Astrocyte (in vitro differentiated cells and primary cell): Measurements from ENCODE around the gene ZNF222. TPM values are rescaled to one million over a fixed set of nuclear protein-coding genes. Genes with fewer than 3 reads are reported as not detected.

Experiments used
- DNase-seq: peaks from one replicate; pipeline ENCODE4 v3.0.0-alpha.2; 2010; ENCODE audit warnings: low read depth
- FAIRE-seq: peaks from 2 replicates; lab custom pipeline; 2011; peaks lifted over from hg19 to GRCh38; lab: Jason Lieb, UNC
- H2AFZ ChIP-seq: 2 replicates; pipeline ENCODE4 v1.6.0; 2012; ENCODE audit warnings: low read depth, low read length, inconsistent platforms
- H3K27ac ChIP-seq: 2 replicates; pipeline ENCODE4 v1.5.1; 2011; ENCODE audit warnings: low read depth, low read length, inconsistent platforms
- H3K27me3 ChIP-seq: 2 replicates; pipeline ENCODE4 v1.6.0; 2011; ENCODE audit warnings: low read length, inconsistent platforms; ENCODE audit not compliant: insufficient read depth
- H3K36me3 ChIP-seq: 2 replicates; pipeline ENCODE4 v1.5.1; 2011; ENCODE audit warnings: low read length, inconsistent platforms; ENCODE audit not compliant: insufficient read depth
- H3K4me1 ChIP-seq: 2 replicates; pipeline ENCODE4 v1.5.1; 2011; ENCODE audit warnings: low read length, inconsistent platforms; ENCODE audit not compliant: insufficient read depth
- H3K4me2 ChIP-seq: 2 replicates; pipeline ENCODE4 v1.6.0; 2012; ENCODE audit warnings: low read length, inconsistent platforms
- H3K4me3 ChIP-seq: 2 replicates; pipeline ENCODE4 v1.5.1; 2011; ENCODE audit warnings: low read depth, mild to moderate bottlenecking, low read length, inconsistent platforms; ENCODE audit not compliant: insufficient read depth
- H3K79me2 ChIP-seq: 2 replicates; pipeline ENCODE4 v1.6.0; 2012; ENCODE audit warnings: mild to moderate bottlenecking, low read length, inconsistent platforms; ENCODE audit not compliant: insufficient read depth
- H3K9ac ChIP-seq: 2 replicates; pipeline ENCODE4 v1.6.0; 2012; ENCODE audit warnings: mild to moderate bottlenecking, low read length, inconsistent platforms
- H3K9me3 ChIP-seq: 2 replicates; pipeline ENCODE4 v1.5.1; 2012; ENCODE audit warnings: low read depth, mild to moderate bottlenecking, low read length, inconsistent platforms; ENCODE audit not compliant: insufficient read depth
- H4K20me1 ChIP-seq: 2 replicates; pipeline ENCODE4 v1.6.0; 2012; ENCODE audit warnings: low read length, inconsistent platforms; ENCODE audit not compliant: insufficient read depth
- H3K27ac Mint-ChIP-seq: one replicate; pipeline ENCODE4 v1.8.0; 2021; ENCODE audit warnings: mild to moderate bottlenecking, mixed read lengths; ENCODE audit not compliant: unreplicated experiment
- H3K27me3 Mint-ChIP-seq: one replicate; pipeline ENCODE4 v1.8.0; 2021; ENCODE audit warnings: low read depth, mixed read lengths; ENCODE audit not compliant: unreplicated experiment
- H3K36me3 Mint-ChIP-seq: one replicate; pipeline ENCODE4 v1.8.0; 2021; ENCODE audit warnings: low read depth, mixed read lengths; ENCODE audit not compliant: unreplicated experiment
- H3K4me1 Mint-ChIP-seq: one replicate; pipeline ENCODE4 v1.8.0; 2021; ENCODE audit warnings: low read depth, mixed read lengths; ENCODE audit not compliant: unreplicated experiment
- H3K4me3 Mint-ChIP-seq: one replicate; pipeline ENCODE4 v1.8.0; 2021; ENCODE audit warnings: mild to moderate bottlenecking, moderate library complexity, mixed read lengths; ENCODE audit not compliant: unreplicated experiment
- H3K9me3 Mint-ChIP-seq: one replicate; pipeline ENCODE4 v1.8.0; 2021; ENCODE audit warnings: mild to moderate bottlenecking, mixed read lengths; ENCODE audit not compliant: unreplicated experiment
- EZH2 ChIP-seq: IDR thresholded peaks from 2 replicates; pipeline ENCODE4 v1.6.1; 2012; ENCODE audit warnings: mild to moderate bottlenecking, low read length, inconsistent platforms; ENCODE audit not compliant: insufficient read depth
- total RNA-seq: library from RNA; stranded (reverse); gene quantifications from 2 replicates; pipeline ENCODE4 v1.2.1, GENCODE V29; 2021
- TF ChIP-seq, protein P1 (sequence below): IDR thresholded peaks from 2 replicates; pipeline ENCODE4 v1.5.1; 2011; ENCODE audit warnings: low read depth, mild to moderate bottlenecking, inconsistent platforms, low read length, moderate library complexity; ENCODE audit not compliant: insufficient read depth

Gene ZNF222
- total RNA-seq, 1 donor from 2014 or later = 5.5 TPM

DNA sequence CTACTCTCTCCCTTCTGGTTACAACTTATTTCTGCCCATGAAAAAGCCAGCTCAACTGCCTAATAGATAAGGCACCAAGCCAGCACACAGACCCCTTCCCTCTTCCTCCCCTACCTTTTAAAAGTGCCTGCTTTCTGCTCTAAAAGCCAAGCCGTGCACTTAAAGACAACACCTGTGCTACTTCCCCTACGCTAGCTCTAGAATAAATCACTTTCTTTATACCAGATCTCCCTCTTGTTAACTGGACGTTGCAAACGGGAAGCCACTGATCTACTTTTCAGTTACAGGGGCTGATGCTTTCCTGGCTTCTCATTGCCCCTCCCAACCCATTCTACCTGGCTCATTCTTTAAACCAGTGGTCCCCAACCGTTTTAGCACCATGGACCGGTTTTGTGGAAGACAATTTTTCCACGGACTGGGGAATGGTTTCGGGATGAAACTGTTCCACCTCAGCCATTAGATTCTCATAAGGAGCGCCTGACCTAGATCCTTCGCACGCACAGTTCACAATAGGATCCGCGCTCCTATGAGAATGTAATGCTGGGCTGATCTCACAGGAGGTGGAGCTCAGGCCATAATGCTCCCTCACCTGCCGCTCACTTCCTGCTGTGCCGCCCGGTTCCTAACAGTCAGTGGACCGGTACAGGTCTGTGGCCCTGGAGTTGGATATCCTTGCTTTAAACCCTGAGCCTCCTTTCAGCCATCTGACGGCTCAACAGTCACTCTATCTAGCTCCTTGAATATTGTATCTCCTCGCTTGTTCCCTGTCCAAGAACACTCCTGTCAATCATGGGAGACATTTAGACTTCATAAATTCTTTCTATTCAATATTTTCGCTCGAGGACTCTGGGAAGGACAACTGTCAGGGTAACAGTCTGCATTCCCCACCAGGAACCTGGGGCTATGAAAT lies 25.8 kb downstream of the ZNF222 start:
- Histone ChIP-seq H3K27me3 (peaks cover 2% of the 10 kb centered on the region), H3K36me3 (no peaks in the 10 kb centered on the region), H4K20me1 (no peaks in the 10 kb centered on the region), H3K27ac (no peak overlapping the region), H3K9me3 (peaks cover 5% of the 10 kb centered on the region), H3K4me3 (peak overlapping the region; percentile 92), H3K79me2 (peaks cover 16% of the 10 kb centered on the region), H2AFZ (peak overlapping the region; percentile 98), H3K4me1 (peaks cover 12% of the 10 kb centered on the region), H3K4me2 (peak overlapping the region; percentile 96), H3K9ac (peak overlapping the region; percentile 88)
- TF ChIP-seq EZH2 = no peak
- TF ChIP-seq, protein P1, sequence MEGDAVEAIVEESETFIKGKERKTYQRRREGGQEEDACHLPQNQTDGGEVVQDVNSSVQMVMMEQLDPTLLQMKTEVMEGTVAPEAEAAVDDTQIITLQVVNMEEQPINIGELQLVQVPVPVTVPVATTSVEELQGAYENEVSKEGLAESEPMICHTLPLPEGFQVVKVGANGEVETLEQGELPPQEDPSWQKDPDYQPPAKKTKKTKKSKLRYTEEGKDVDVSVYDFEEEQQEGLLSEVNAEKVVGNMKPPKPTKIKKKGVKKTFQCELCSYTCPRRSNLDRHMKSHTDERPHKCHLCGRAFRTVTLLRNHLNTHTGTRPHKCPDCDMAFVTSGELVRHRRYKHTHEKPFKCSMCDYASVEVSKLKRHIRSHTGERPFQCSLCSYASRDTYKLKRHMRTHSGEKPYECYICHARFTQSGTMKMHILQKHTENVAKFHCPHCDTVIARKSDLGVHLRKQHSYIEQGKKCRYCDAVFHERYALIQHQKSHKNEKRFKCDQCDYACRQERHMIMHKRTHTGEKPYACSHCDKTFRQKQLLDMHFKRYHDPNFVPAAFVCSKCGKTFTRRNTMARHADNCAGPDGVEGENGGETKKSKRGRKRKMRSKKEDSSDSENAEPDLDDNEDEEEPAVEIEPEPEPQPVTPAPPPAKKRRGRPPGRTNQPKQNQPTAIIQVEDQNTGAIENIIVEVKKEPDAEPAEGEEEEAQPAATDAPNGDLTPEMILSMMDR = no peak
- H3K4me1 Mint-ChIP-seq = peaks cover 5% of the 10 kb centered on the region
- H3K9me3 Mint-ChIP-seq = peaks cover 8% of the 10 kb centered on the region
- peaks cover 14% of the 10 kb centered on the region for H3K27me3 Mint-ChIP-seq
- H3K27ac Mint-ChIP-seq = peak overlapping the region; percentile 99
- H3K4me3 Mint-ChIP-seq = peak overlapping the region; percentile 100
- FAIRE-seq (no peak), DNase-seq (no peak)
- peaks cover 13% of the 10 kb centered on the region for H3K36me3 Mint-ChIP-seq

DNA sequence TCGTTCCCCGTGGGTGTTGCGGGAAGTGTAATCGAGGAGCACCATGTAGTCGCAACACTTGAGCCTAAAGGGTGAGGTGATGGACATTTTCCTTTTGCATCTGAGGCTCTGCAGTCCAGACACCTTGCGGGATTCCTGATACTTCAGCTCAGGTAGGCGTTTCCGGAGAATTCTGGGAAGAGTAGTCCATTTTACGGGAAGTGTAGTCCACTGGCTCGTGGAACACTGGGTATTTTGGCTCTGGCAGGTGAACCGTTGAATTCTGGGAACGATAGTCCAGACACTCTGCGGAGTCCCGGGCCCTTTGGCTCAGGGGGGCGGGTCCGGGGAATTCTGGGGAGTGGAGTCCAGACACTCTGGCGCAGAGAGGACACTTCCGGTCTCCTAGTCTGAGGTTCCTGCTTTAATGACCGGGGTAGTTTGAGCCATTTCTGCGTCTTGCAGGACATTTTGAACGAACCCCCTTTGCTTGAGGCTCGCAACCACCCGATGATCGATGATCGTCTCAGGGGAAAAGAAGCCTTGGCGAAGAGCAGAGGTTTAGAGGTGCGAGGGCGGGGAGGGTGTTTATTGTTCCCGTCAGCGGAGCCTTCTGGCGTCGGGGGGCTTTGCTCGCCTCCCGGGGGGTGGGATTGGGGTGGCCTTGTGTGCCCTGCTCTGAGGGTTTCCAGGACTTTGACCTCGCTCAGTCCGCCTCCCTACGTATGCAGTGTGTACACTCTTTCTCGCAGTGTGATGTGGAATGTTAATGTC lies 26.6 kb downstream of the ZNF222 start, which contains the start of gene ZNF223:
ZNF223 (plus strand) TSS at position 387 of the 753 bp plus-strand sequence. CDS start 3,141 bp downstream, outside the sequence.
- Histone ChIP-seq H3K27ac (peak within 1 kb of the TSS; percentile 23), H3K4me3 (peak within 1 kb of the TSS; percentile 92), H2AFZ (peak within 1 kb of the TSS; percentile 98), H3K4me2 (peak within 1 kb of the TSS; percentile 96), H3K9ac (peak within 1 kb of the TSS; percentile 88), H3K27me3 (peaks cover 2% of the 10 kb centered on the region), H3K36me3 (no peaks in the 10 kb centered on the region), H3K9me3 (peaks cover 5% of the 10 kb centered on the region), H3K4me1 (peaks cover 12% of the 10 kb centered on the region), H4K20me1 (no peaks in the 10 kb centered on the region), H3K79me2 (peaks cover 16% of the 10 kb centered on the region)
- DNase-seq (peak; percentile 88), FAIRE-seq (peak; percentile 60)
- Mint-ChIP-seq H3K27me3 (peaks cover 14% of the 10 kb centered on the region), H3K4me3 (peak within 1 kb of the TSS; percentile 100), H3K9me3 (peaks cover 8% of the 10 kb centered on the region), H3K4me1 (peaks cover 5% of the 10 kb centered on the region), H3K27ac (peak within 1 kb of the TSS; percentile 99), H3K36me3 (peaks cover 16% of the 10 kb centered on the region)
- TF ChIP-seq, protein P1 = no peak
- no peak for TF ChIP-seq EZH2
